ENCODE data around the gene HDAC4.

Gene HDAC4

DNA sequence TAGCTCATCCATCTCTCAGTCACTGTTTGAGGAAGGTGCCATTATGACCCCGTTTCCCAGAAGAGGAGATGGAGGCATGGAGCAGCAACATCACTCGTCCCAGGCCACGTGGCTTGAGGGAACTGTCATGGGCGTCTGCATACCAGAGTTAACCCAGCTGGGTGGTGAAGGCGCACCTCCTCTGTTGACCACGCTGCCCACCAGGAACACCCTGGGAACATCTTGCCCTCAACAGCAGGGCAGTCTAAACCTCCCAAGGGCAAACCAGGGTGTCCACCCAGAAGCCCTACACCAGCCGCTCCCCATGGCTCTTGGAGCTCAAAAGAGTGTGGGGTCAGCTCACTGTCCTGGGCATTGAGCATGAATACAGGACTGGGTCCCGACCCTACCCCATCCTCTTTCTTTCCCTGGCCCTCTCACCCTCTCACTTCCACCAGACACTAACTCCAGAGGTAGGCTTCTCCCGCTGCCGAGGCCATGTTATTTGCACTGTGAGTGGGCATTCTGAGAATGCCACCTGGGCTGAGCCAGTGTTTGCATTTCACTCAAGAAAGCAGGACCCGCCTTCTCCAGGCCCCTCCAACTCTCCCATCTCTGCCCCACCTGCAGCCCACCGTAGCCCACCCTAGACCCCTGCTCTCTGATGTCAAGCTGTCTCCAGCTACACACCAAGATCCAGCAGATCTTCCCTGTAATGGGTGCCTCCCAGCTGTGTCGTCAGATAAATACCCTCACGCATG is 259.6 kb downstream of the HDAC4 start:
- no peak for DNase-seq
- Histone ChIP-seq H3K4me2 (ENCODE audit: low read depth, low read length) (no peak overlapping the region), H3K36me3 (replicated peaks; ENCODE audit: insufficient read depth, low read length) (no peaks in the 10 kb centered on the region), H3K4me1 (ENCODE audit: low read length) (peaks cover 8% of the 10 kb centered on the region; the same call in 1 of the 2 replicates), H2AFZ (ENCODE audit: low read length) (no peak overlapping the region), H4K20me1 (ENCODE audit: insufficient read depth, low read length) (no peaks in the 10 kb centered on the region), H3F3A (ENCODE audit: insufficient read depth, low read length) (no peaks in the 10 kb centered on the region), H3K4me3 (ENCODE audit: low read length) (no peak overlapping the region), H3K27ac (ENCODE audit: low read length) (no peak overlapping the region), H3K27me3 (replicated peaks; ENCODE audit: insufficient read depth, low read length) (no peaks in the 10 kb centered on the region), H3K9me3 (replicated peaks; ENCODE audit: insufficient read depth, low read length) (no peaks in the 10 kb centered on the region), H3K9ac (ENCODE audit: low read length) (no peak overlapping the region), H3K79me2 (ENCODE audit: low read length) (no peaks in the 10 kb centered on the region), H3K9me2 (replicated peaks; ENCODE audit: insufficient read depth, low read length) (no peaks in the 10 kb centered on the region)
- TF ChIP-seq, protein P1, sequence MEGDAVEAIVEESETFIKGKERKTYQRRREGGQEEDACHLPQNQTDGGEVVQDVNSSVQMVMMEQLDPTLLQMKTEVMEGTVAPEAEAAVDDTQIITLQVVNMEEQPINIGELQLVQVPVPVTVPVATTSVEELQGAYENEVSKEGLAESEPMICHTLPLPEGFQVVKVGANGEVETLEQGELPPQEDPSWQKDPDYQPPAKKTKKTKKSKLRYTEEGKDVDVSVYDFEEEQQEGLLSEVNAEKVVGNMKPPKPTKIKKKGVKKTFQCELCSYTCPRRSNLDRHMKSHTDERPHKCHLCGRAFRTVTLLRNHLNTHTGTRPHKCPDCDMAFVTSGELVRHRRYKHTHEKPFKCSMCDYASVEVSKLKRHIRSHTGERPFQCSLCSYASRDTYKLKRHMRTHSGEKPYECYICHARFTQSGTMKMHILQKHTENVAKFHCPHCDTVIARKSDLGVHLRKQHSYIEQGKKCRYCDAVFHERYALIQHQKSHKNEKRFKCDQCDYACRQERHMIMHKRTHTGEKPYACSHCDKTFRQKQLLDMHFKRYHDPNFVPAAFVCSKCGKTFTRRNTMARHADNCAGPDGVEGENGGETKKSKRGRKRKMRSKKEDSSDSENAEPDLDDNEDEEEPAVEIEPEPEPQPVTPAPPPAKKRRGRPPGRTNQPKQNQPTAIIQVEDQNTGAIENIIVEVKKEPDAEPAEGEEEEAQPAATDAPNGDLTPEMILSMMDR (IDR thresholded peaks at IDR 0.05; ENCODE audit: low read length): no peak
- TF ChIP-seq EZH2 (optimal IDR thresholded peaks at IDR 0.05; ENCODE audit: low read depth, low read length): no peak

DNA sequence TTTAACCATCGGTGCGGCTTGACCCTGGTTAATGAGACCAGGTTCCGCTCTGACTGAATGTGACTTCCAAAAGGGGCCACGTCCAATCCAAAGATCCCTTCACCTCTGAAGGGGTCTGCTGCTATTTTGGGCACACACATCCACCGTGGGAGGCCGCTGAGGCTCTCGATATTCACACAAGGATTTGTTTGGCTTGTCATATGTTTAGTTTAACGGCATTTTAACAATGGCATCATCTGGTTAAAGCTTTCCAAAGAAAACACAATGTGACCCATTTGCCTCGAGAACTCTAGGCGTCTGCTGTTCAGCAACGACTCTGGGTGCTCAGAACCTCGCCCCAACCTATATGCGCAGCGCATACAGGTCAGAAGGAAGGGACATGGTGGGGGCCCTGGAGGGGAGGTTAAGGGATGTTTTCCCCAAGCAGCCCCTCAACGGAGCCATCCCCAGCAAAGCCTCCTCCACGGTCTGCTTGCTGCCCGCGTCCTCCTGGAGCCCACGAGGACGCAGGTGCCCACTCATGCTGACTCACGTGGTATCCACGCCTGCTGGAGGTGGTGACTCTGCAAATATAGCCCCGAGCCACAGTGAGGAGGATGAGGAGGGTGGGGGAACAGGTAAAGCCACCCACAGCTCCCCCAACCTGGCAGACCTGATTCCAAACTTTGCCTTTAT is 260.3 kb downstream of the HDAC4 start:
- no peaks in the 10 kb centered on the region for H3K9me3 ChIP-seq (replicated peaks; ENCODE audit: insufficient read depth, low read length)
- H3K4me2 ChIP-seq (ENCODE audit: low read depth, low read length): no peak overlapping the region
- TF ChIP-seq, protein P1 (IDR thresholded peaks at IDR 0.05; ENCODE audit: low read length): no peak
- TF ChIP-seq EZH2phosphoT487 (IDR thresholded peaks at IDR 0.05; ENCODE audit: low read length) (no peak), EZH2 (optimal IDR thresholded peaks at IDR 0.05; ENCODE audit: low read depth, low read length) (no peak)
- H3K79me2 ChIP-seq (ENCODE audit: low read length): no peaks in the 10 kb centered on the region
- DNase-seq: no peak
- no peak overlapping the region for H3K9ac ChIP-seq (ENCODE audit: low read length)
- no peaks in the 10 kb centered on the region for H3K36me3 ChIP-seq (replicated peaks; ENCODE audit: insufficient read depth, low read length)
- no peaks in the 10 kb centered on the region for H4K20me1 ChIP-seq (ENCODE audit: insufficient read depth, low read length)
- no peak overlapping the region for H3K27ac ChIP-seq (ENCODE audit: low read length)
- H3K9me2 ChIP-seq (replicated peaks; ENCODE audit: insufficient read depth, low read length): no peaks in the 10 kb centered on the region
- no peaks in the 10 kb centered on the region for H3K27me3 ChIP-seq (replicated peaks; ENCODE audit: insufficient read depth, low read length)
- no peak overlapping the region for H2AFZ ChIP-seq (ENCODE audit: low read length)
- no peaks in the 10 kb centered on the region for H3F3A ChIP-seq (ENCODE audit: insufficient read depth, low read length)
- 0 out of 2 replicates have a peak, but pooled peaks cover under 1% of the 10 kb centered on the region for H3K4me1 ChIP-seq (ENCODE audit: low read length)
- H3K4me3 ChIP-seq (ENCODE audit: low read length): no peak overlapping the region

DNA sequence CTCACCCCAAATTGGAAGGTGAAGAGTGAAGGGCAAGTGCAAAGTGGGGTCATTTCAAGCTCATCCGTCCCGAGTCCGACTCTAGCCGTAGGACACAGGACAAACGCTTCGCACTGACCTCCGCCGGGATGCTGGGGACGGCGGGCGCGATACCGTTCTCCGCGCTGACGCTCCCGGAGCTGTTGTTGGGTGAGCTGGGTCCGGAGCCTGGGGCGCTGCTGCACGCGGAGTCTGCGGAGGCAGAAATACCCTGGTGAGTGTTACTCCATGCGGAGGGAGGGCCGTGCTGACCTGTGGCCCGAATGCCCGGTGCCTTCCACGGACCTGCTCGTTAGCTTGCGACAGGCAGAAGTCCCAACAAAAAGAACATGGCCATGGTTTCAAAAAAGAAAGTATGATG is 261.3 kb downstream of the HDAC4 start:
- no peak for DNase-seq
- Histone ChIP-seq H3K27ac (ENCODE audit: low read length) (no peak overlapping the region), H3K4me3 (ENCODE audit: low read length) (no peak overlapping the region), H3K4me2 (ENCODE audit: low read depth, low read length) (no peak overlapping the region), H2AFZ (ENCODE audit: low read length) (no peak overlapping the region), H3K27me3 (replicated peaks; ENCODE audit: insufficient read depth, low read length) (no peaks in the 10 kb centered on the region), H3K9me3 (replicated peaks; ENCODE audit: insufficient read depth, low read length) (no peaks in the 10 kb centered on the region), H3K79me2 (ENCODE audit: low read length) (no peaks in the 10 kb centered on the region), H3F3A (ENCODE audit: insufficient read depth, low read length) (no peaks in the 10 kb centered on the region), H3K9ac (ENCODE audit: low read length) (no peak overlapping the region), H3K4me1 (ENCODE audit: low read length) (no peaks in the 10 kb centered on the region), H3K36me3 (replicated peaks; ENCODE audit: insufficient read depth, low read length) (no peaks in the 10 kb centered on the region), H3K9me2 (replicated peaks; ENCODE audit: insufficient read depth, low read length) (no peaks in the 10 kb centered on the region), H4K20me1 (ENCODE audit: insufficient read depth, low read length) (no peaks in the 10 kb centered on the region)
- TF ChIP-seq, protein P1 (IDR thresholded peaks at IDR 0.05; ENCODE audit: low read length): no peak
- no peak for TF ChIP-seq EZH2 (optimal IDR thresholded peaks at IDR 0.05; ENCODE audit: low read depth, low read length)
- TF ChIP-seq EZH2phosphoT487 (IDR thresholded peaks at IDR 0.05; ENCODE audit: low read length): no peak
